ENCODE measurements around the gene FASTKD1.

The FASTKD1 gene

GRCh38 chr2:169513926-169514325 is 59.7 kb downstream of the FASTKD1 start:
- Histone ChIP-seq H3K9me2 (replicated peaks; ENCODE audit: low read depth, low read length) (no peaks in the 10 kb centered on the region), H2AFZ (ENCODE audit: low read length) (no peak overlapping the region), H3K36me3 (ENCODE audit: insufficient read depth, low read length) (no peaks in the 10 kb centered on the region), H3K9me3 (ENCODE audit: insufficient read depth, low read depth, low read length) (no peaks in the 10 kb centered on the region), H4K20me1 (ENCODE audit: insufficient read depth, low read length, poor library complexity, severe bottlenecking) (no peaks in the 10 kb centered on the region), H3K9ac (ENCODE audit: low read depth, low read length, poor library complexity, severe bottlenecking) (no peak overlapping the region), H3K4me3 (ENCODE audit: low read length, poor library complexity, severe bottlenecking) (no peak overlapping the region), H3F3A (ENCODE audit: low read depth) (no peaks in the 10 kb centered on the region), H3K4me2 (ENCODE audit: low read depth, low read length, poor library complexity, severe bottlenecking) (no peak overlapping the region), H3K4me1 (ENCODE audit: insufficient read depth, low read length, poor library complexity, severe bottlenecking) (no peaks in the 10 kb centered on the region), H3K79me2 (ENCODE audit: insufficient read depth, low read length) (no peaks in the 10 kb centered on the region), H3K27me3 (ENCODE audit: insufficient read depth, low read length, poor library complexity, severe bottlenecking) (no peaks in the 10 kb centered on the region)
- TF ChIP-seq, protein P1, sequence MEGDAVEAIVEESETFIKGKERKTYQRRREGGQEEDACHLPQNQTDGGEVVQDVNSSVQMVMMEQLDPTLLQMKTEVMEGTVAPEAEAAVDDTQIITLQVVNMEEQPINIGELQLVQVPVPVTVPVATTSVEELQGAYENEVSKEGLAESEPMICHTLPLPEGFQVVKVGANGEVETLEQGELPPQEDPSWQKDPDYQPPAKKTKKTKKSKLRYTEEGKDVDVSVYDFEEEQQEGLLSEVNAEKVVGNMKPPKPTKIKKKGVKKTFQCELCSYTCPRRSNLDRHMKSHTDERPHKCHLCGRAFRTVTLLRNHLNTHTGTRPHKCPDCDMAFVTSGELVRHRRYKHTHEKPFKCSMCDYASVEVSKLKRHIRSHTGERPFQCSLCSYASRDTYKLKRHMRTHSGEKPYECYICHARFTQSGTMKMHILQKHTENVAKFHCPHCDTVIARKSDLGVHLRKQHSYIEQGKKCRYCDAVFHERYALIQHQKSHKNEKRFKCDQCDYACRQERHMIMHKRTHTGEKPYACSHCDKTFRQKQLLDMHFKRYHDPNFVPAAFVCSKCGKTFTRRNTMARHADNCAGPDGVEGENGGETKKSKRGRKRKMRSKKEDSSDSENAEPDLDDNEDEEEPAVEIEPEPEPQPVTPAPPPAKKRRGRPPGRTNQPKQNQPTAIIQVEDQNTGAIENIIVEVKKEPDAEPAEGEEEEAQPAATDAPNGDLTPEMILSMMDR (conservative IDR thresholded peaks at IDR 0.05; ENCODE audit: low read length): no peak
- no peak for TF ChIP-seq EZH2phosphoT487 (IDR thresholded peaks at IDR 0.05; ENCODE audit: borderline replicate concordance)

- Histone ChIP-seq H3K9me3 (ENCODE audit: insufficient read depth, low read depth, low read length) (no peaks in the 10 kb centered on the region), H3K79me2 (ENCODE audit: insufficient read depth, low read length) (no peaks in the 10 kb centered on the region), H3K4me2 (ENCODE audit: low read depth, low read length, poor library complexity, severe bottlenecking) (no peak overlapping the region), H3K9me2 (replicated peaks; ENCODE audit: low read depth, low read length) (no peaks in the 10 kb centered on the region), H3K4me1 (ENCODE audit: insufficient read depth, low read length, poor library complexity, severe bottlenecking) (no peaks in the 10 kb centered on the region), H2AFZ (ENCODE audit: low read length) (no peak overlapping the region), H3K9ac (ENCODE audit: low read depth, low read length, poor library complexity, severe bottlenecking) (no peak overlapping the region), H3K36me3 (ENCODE audit: insufficient read depth, low read length) (no peaks in the 10 kb centered on the region), H3K27me3 (ENCODE audit: insufficient read depth, low read length, poor library complexity, severe bottlenecking) (no peaks in the 10 kb centered on the region), H4K20me1 (ENCODE audit: insufficient read depth, low read length, poor library complexity, severe bottlenecking) (no peaks in the 10 kb centered on the region), H3K4me3 (ENCODE audit: low read length, poor library complexity, severe bottlenecking) (no peak overlapping the region), H3F3A (ENCODE audit: low read depth) (no peaks in the 10 kb centered on the region)
- TF ChIP-seq EZH2phosphoT487 (IDR thresholded peaks at IDR 0.05; ENCODE audit: borderline replicate concordance): no peak
- TF ChIP-seq, protein P1 (conservative IDR thresholded peaks at IDR 0.05; ENCODE audit: low read length): no peak
Observed at GRCh38 chr2:169513094-169513493, 60.6 kb downstream of the FASTKD1 start.

DNA sequence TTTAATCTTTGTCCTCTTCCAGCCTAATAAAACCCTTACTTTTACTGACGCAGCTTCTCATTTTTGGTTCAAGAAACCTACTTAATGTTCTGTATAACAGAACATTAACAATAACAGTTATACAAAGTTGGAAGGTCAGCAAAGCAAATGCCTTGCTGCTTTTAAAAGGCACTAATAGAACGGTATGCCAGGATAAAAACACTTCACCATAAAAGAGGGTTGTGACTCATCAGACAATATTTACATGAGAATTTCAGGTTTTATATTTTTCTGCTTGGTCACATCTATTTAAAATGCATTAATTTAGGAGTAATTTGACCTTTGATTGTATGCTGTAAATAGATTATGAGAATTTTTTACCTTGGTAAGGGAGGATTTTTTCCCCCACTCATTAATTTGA is 61.1 kb downstream of the FASTKD1 start:
- H3K4me3 ChIP-seq (ENCODE audit: low read length, poor library complexity, severe bottlenecking): no peak overlapping the region
- no peaks in the 10 kb centered on the region for H3K79me2 ChIP-seq (ENCODE audit: insufficient read depth, low read length)
- no peaks in the 10 kb centered on the region for H3K27me3 ChIP-seq (ENCODE audit: insufficient read depth, low read length, poor library complexity, severe bottlenecking)
- no peak overlapping the region for H3K4me2 ChIP-seq (ENCODE audit: low read depth, low read length, poor library complexity, severe bottlenecking)
- H3K9me2 ChIP-seq (replicated peaks; ENCODE audit: low read depth, low read length): no peaks in the 10 kb centered on the region
- no peaks in the 10 kb centered on the region for H3F3A ChIP-seq (ENCODE audit: low read depth)
- H2AFZ ChIP-seq (ENCODE audit: low read length): no peak overlapping the region
- H3K9me3 ChIP-seq (ENCODE audit: insufficient read depth, low read depth, low read length): no peaks in the 10 kb centered on the region
- TF ChIP-seq, protein P1 (conservative IDR thresholded peaks at IDR 0.05; ENCODE audit: low read length): no peak
- TF ChIP-seq EZH2phosphoT487 (IDR thresholded peaks at IDR 0.05; ENCODE audit: borderline replicate concordance): no peak
- H4K20me1 ChIP-seq (ENCODE audit: insufficient read depth, low read length, poor library complexity, severe bottlenecking): no peaks in the 10 kb centered on the region
- no peak overlapping the region for H3K9ac ChIP-seq (ENCODE audit: low read depth, low read length, poor library complexity, severe bottlenecking)
- H3K4me1 ChIP-seq (ENCODE audit: insufficient read depth, low read length, poor library complexity, severe bottlenecking): peaks cover 3% of the 10 kb centered on the region
- H3K36me3 ChIP-seq (ENCODE audit: insufficient read depth, low read length): no peaks in the 10 kb centered on the region
